Breast epithelium (tissue), 4 donors: ENCODE data around the gene NT5DC4. TPM values are rescaled to one million over a fixed set of nuclear protein-coding genes. Genes with fewer than 3 reads are reported as not detected.

ENCODE experiments used
- DNase-seq, 2 donors: peaks; one replicate each; pipeline ENCODE4 v3.0.0-alpha.2; 2019; ENCODE audit warnings: low spot score in 2 of 2
- H3K27ac ChIP-seq, 2 donors: fragments of 200-600 bp; sonication (generic) in 1 of 2; one replicate each; pipeline ENCODE4 v1.5.1; 2016 to 2019; ENCODE audit warnings: mild to moderate bottlenecking in 1 of 2
- H3K27me3 ChIP-seq, 2 donors: fragments of 200-600 bp; sonication (generic) in 1 of 2; one replicate each; pipeline versions ENCODE4 v1.5.1 to v1.6.0; 2017 to 2019; ENCODE audit warnings: control low read depth in 1 of 2, mild to moderate bottlenecking in 1 of 2
- H3K36me3 ChIP-seq: fragments of 200-600 bp; one replicate; pipeline ENCODE4 v1.5.1; 2019
- H3K4me1 ChIP-seq, 2 donors: fragments of 200-600 bp; sonication (generic); one replicate each; pipeline ENCODE4 v1.5.1; 2016 to 2019; ENCODE audit warnings: control low read depth in 1 of 2
- H3K4me3 ChIP-seq, 3 donors: fragments of 200-600 bp; sonication (generic); 1 replicate in 2 of 3; 2 replicates in 1 of 3; pipeline ENCODE4 v1.5.1; 2016 to 2019; ENCODE audit warnings: mild to moderate bottlenecking in 3 of 3, moderate library complexity in 2 of 3
- H3K9me3 ChIP-seq, 2 donors: fragments of 200-600 bp; sonication (generic) in 1 of 2; one replicate each; pipeline ENCODE4 v1.5.1; 2016 to 2019; ENCODE audit warnings: control low read depth in 1 of 2
- CTCF ChIP-seq, 3 donors: fragments of 450-650 bp; IDR thresholded peaks; one replicate each; pipeline ENCODE4 v1.5.1; 2016 to 2017; ENCODE audit warnings: antibody characterized with exemption in 3 of 3, mild to moderate bottlenecking in 3 of 3, moderate library complexity in 3 of 3
- POLR2A ChIP-seq: fragments of 450-650 bp; IDR thresholded peaks from one replicate; pipeline ENCODE4 v1.6.1; 2016; ENCODE audit warnings: antibody characterized with exemption, mild to moderate bottlenecking, moderate library complexity
- POLR2AphosphoS5 ChIP-seq, 3 donors: sonication (generic); formaldehyde crosslinking; IDR thresholded peaks; one replicate each; pipeline ENCODE4 v1.6.1; 2017; ENCODE audit warnings: antibody characterized with exemption in 3 of 3
- intact Hi-C: fragments of 100-400 bp; cut with DNase I; formaldehyde crosslinking; loops from one replicate; pipeline ENCODE4 v1.15.1; 2023; ENCODE audit warnings: low total_unique reads
- total RNA-seq, 3 donors: library from RNA; depleted of rRNA; stranded (reverse); fragments of >200 nt; gene quantifications; one replicate each; pipeline ENCODE4 v1.1.0, GENCODE V29; 2016

Gene NT5DC4
- total RNA-seq, 3 donors from 2014 or later: not detected

GRCh38 chr2:112751451-112752197 is 30.8 kb downstream of the NT5DC4 start:
- Histone ChIP-seq H3K36me3 (no peaks in the 10 kb centered on the region), H3K4me1 (no peaks in the 10 kb centered on the region), H3K9me3 (no peaks in the 10 kb centered on the region), H3K4me3 (no peak overlapping the region), H3K27ac (no peak overlapping the region), H3K27me3 (no peaks in the 10 kb centered on the region)
- intact Hi-C loops: no loop called here
- TF ChIP-seq CTCF (IDR thresholded peaks at IDR 0.05): no peak
- no peak for TF ChIP-seq POLR2A
- TF ChIP-seq POLR2AphosphoS5 (IDR thresholded peaks at IDR 0.05): no peak
- DNase-seq: no peak

GRCh38 chr2:112752667-112753066 is 31.8 kb downstream of the NT5DC4 start:
- no peak for DNase-seq
- no peak overlapping the region for H3K27ac ChIP-seq
- TF ChIP-seq CTCF (IDR thresholded peaks at IDR 0.05) (no peak), POLR2A (no peak), POLR2AphosphoS5 (IDR thresholded peaks at IDR 0.05) (no peak)
- no peaks in the 10 kb centered on the region for H3K4me1 ChIP-seq
- no peaks in the 10 kb centered on the region for H3K36me3 ChIP-seq
- H3K27me3 ChIP-seq: no peaks in the 10 kb centered on the region
- no peaks in the 10 kb centered on the region for H3K9me3 ChIP-seq
- intact Hi-C loops: no loop called here
- H3K4me3 ChIP-seq: no peak overlapping the region

- intact Hi-C loops: no loop called here
- Histone ChIP-seq H3K27ac (no peak overlapping the region), H3K4me3 (no peak overlapping the region)
These were observed 33.7 kb downstream of the NT5DC4 start for GRCh38 chr2:112754564-112754963.

GRCh38 chr2:112755444-112755843 is 34.6 kb downstream of the NT5DC4 start:
- intact Hi-C loops: no loop called here

More at GRCh38 chr2:112754564-112754963, 33.7 kb downstream of the NT5DC4 start:
- Histone ChIP-seq H3K4me1 (no peaks in the 10 kb centered on the region), H3K27me3 (no peaks in the 10 kb centered on the region), H3K36me3 (no peaks in the 10 kb centered on the region), H3K9me3 (no peaks in the 10 kb centered on the region)
- DNase-seq: no peak
- no peak for TF ChIP-seq POLR2AphosphoS5 (IDR thresholded peaks at IDR 0.05)
- no peak for TF ChIP-seq POLR2A

GRCh38 chr2:112756207-112756606 is 35.4 kb downstream of the NT5DC4 start:
- Histone ChIP-seq H3K4me1 (no peaks in the 10 kb centered on the region), H3K4me3 (no peak overlapping the region), H3K36me3 (no peaks in the 10 kb centered on the region), H3K9me3 (no peaks in the 10 kb centered on the region), H3K27ac (no peak overlapping the region), H3K27me3 (no peaks in the 10 kb centered on the region)
- TF ChIP-seq CTCF (IDR thresholded peaks at IDR 0.05) (no peak), POLR2AphosphoS5 (IDR thresholded peaks at IDR 0.05) (no peak), POLR2A (no peak)
- no peak for DNase-seq
- intact Hi-C loops: no loop called here

More at GRCh38 chr2:112755444-112755843, 34.6 kb downstream of the NT5DC4 start:
- Histone ChIP-seq H3K27ac (no peak overlapping the region), H3K4me1 (no peaks in the 10 kb centered on the region), H3K4me3 (no peak overlapping the region), H3K36me3 (no peaks in the 10 kb centered on the region), H3K9me3 (no peaks in the 10 kb centered on the region), H3K27me3 (no peaks in the 10 kb centered on the region)
- TF ChIP-seq POLR2AphosphoS5 (IDR thresholded peaks at IDR 0.05): no peak
- no peak for TF ChIP-seq POLR2A
- no peak for TF ChIP-seq CTCF (IDR thresholded peaks at IDR 0.05)
- DNase-seq: no peak
